GDM1 (cell line): ENCODE measurements around the gene PGM3.

Experiments
- DNase-seq: peaks from one replicate; lab custom pipeline; 2025; lab: John Stamatoyannopoulos, UW

PGM3 gene

DNA sequence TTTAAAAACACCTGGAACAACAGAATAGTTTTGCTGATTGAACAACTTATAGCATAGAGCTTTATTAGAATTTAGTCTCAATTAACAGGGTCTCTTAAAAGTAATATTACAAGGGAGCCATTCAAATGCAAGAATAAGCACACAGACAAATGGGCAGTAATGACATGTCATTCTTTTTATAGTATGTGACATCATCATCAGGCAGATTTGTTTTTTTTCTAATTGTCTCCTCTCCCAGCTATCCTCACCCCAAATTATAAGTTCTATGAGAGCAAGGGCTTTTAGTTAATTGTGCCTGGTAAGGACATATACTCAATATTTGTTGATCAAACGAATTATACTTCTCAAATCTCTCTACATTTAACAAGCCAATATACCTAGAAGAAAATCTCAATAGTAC, 11.0 kb downstream of the PGM3 start:
- no peak for DNase-seq

- no peak for DNase-seq
Measured at GRCh38 chr6:83180426-83180950, 12.6 kb downstream of the PGM3 start.

- DNase-seq = no peak
Measured at GRCh38 chr6:83176246-83176645, 16.8 kb downstream of the PGM3 start.

GRCh38 chr6:83169511-83169910, 23.6 kb downstream of the PGM3 start:
- no peak for DNase-seq

GRCh38 chr6:83169106-83169505, 24.0 kb downstream of the PGM3 start:
- no peak for DNase-seq

GRCh38 chr6:83168556-83168955, 24.5 kb downstream of the PGM3 start:
- no peak for DNase-seq

DNA sequence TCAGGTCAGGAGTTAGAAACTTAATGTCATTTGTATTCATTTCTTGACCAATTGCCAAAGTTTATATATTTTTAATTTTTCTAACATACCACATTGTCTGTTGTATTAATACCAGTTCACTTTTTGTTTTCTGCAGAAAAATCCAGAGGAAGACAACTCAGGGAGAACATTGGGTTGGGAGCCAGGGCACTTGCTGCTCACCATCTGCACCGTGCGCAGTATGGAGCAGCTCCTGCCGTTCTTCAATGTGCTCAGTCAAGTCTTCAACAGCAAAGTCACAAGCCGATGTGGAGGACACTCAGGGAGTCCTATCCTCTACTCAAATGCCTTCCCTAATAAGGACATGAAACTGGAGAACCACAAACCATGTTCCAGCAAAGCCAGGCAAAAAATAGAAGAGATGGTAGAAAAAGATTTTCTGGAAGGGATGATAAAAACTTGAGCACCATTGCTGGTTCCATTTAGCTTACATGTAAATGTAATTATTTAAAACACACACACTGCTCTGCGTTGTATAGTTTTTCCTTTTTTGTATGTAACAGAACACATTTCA, 25.3 kb downstream of the PGM3 start:
- no peak for DNase-seq

GRCh38 chr6:83160167-83160566, 32.9 kb downstream of the PGM3 start:
- DNase-seq = no peak

- no peak for DNase-seq
Measured at GRCh38 chr6:83155794-83156193, 37.3 kb downstream of the PGM3 start.

DNA sequence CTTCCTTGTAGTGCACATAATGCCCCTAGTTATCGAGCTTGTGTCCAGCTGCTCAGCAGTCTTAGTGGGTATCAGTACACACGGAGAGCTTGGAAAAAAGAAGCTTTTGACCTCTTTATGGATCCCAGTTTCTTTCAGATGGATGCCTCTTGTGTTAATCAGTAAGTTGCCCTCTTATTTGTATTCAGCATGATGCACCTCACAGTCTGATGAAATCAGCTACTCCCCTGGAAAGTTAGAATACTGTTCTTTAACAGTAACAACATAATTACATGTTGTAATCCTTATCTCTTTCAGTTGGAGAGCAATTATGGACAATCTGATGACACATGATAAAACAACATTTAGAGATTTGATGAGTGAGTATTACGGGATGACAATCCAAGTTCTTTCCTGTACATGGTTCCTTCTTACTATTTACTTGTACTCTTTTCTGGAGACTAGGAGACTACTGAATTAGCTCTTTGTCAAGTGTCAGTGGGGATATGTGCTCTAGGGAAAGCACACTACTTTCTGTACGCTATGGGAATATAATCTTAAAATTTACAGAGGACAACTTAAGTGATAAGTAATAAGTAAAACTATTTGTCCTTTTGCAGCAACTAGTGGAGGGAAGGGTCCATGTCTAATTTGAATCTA, 39.1 kb downstream of the PGM3 start:
- no peak for DNase-seq

- DNase-seq = no peak
Measured at GRCh38 chr6:83152913-83153312, 40.2 kb downstream of the PGM3 start.

- DNase-seq = no peak
Measured at GRCh38 chr6:83151114-83151513, 42.0 kb downstream of the PGM3 start.

DNA sequence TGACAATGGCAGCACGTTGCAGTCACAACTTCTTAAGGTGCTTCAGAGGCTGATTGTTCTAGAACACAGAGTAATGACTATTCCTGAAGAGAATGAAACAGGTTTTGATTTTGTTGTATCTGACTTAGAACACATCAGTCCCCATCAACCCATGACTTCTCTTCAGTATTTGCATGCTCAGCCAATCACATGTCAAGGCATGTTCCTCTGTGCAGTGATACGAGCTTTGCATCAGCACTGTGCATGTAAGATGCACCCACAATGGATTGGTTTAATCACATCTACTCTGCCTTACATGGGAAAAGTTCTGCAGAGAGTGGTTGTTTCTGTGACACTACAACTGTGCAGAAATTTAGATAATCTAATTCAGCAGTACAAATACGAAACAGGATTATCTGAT, 54.3 kb downstream of the PGM3 start:
- DNase-seq = no peak

- no peak for DNase-seq
Measured at GRCh38 chr6:83138118-83138722, 54.8 kb downstream of the PGM3 start.

GRCh38 chr6:83132121-83132520, 60.9 kb downstream of the PGM3 start:
- DNase-seq = no peak

DNA sequence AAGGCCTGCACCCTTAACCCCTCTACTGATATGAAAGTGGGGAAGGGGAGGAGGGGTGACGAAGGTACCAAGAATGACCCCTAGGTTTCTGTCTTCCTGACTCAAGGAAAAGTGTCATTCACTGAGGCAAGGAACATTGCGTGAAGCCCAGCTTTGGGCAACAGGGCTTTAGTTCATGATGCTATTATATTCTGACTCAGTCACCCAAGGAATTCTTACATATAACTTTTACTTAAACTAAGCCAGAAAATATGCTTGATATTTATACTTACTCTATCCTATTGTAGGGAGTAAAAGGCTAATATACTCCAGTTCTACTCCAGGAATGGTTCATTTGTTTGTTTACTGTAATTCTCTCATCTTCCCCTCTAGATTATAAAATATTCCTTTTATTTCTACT, 65.1 kb downstream of the PGM3 start:
- no peak for DNase-seq

DNA sequence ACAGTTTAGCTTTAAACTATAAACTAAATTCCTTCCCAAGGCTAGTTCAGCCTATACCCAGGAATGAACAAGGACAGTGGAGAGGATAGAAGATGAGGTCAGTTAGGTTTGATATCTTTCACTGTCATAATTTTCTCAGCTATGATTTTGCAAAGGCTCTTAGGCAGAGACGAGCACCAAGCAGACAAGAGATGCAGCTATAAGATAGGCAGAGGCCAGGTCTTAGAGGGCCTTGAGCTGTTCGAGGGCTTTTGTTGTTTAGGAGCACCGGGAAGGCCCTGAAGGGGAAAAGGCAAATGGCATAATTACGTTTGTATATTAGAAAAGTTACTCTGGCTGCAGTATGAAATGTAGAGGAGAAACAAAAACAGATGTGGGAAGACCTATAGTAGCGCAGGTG, 65.8 kb downstream of the PGM3 start:
- DNase-seq = no peak

DNA sequence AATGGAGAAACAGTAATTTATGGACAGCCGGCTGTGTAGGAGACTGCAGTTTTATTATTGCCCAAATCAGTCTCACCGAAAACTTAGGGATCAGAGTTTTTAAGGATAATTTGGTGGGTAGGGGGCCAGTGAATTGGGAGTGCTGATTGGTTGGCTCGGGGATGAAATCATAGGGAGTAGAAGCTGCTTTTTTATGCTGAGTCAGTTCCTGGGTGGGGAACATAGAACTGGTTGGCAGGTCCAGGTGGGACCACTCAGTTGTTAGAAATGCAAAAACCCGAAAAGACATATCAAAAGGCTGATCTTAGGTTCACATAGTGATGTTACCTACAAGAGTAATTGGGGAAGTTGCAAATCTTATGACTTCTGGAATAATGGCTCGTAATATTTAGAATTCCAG, 66.3 kb downstream of the PGM3 start:
- no peak for DNase-seq

GRCh38 chr6:83126223-83126622, 66.8 kb downstream of the PGM3 start:
- no peak for DNase-seq

- no peak for DNase-seq
Measured at GRCh38 chr6:83125425-83125824, 67.6 kb downstream of the PGM3 start.

- no peak for DNase-seq
Measured at GRCh38 chr6:83124553-83124952, 68.5 kb downstream of the PGM3 start.

GRCh38 chr6:83119742-83120300, 73.2 kb downstream of the PGM3 start:
- no peak for DNase-seq

DNA sequence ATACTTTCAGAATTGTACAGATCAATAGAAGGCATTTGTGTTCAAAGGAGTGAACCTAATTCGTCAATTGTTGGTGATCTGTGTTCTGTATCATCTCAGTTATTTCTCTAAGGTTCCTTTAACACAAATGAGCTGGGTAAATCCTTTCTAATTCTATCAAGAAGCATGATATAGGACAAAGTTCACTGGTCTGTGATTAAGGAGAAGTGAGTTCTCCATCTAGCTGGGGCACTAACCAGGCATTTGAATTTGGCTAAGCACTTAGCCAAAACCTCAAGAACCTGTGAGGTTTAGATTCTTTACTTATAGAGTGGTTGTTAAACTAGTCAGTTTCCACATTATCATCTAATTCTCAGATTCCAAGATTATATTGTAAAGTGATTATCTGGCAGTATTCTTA, 75.3 kb downstream of the PGM3 start:
- DNase-seq = no peak
